Activated CD8-positive, alpha-beta memory T cell treated with anti-CD3 and anti-CD28 coated beads, Interleukin-2, amount 10 ng/mL, durations not matched to agents 7 days and 5 days (primary cell): ENCODE data around the gene IL19. TPM values are rescaled to one million over a fixed set of nuclear protein-coding genes. Genes with fewer than 3 reads are reported as not detected.

Source experiments
- ATAC-seq: fragments of 150-1000 bp; cut with Tn5 transposase; one replicate; pipeline ENCODE4 v1.10.0; 2021; ENCODE audit warnings: moderate library complexity
- CTCF ChIA-PET: fragments of 350-600 bp; sonication (Branson Sonifier 250); formaldehyde crosslinking; loops from one replicate; lab custom pipeline; 2021; ENCODE audit warnings: antibody characterized with exemption; lab: Charles Lee
- DNase-seq: peaks from one replicate; pipeline ENCODE4 v3.0.0-alpha.2; 2020
- H3K27ac Mint-ChIP-seq: one replicate; pipeline ENCODE4 v1.8.0; 2021; ENCODE audit warnings: mild to moderate bottlenecking, mixed read lengths
- H3K27me3 Mint-ChIP-seq: one replicate; pipeline ENCODE4 v1.8.0; 2021; ENCODE audit warnings: mixed read lengths
- H3K36me3 Mint-ChIP-seq: one replicate; pipeline ENCODE4 v1.8.0; 2021; ENCODE audit warnings: mild to moderate bottlenecking, mixed read lengths
- H3K4me1 Mint-ChIP-seq: one replicate; pipeline ENCODE4 v1.8.0; 2021; ENCODE audit warnings: mixed read lengths
- H3K4me3 Mint-ChIP-seq: one replicate; pipeline ENCODE4 v1.8.0; 2021; ENCODE audit warnings: mild to moderate bottlenecking, moderate library complexity, mixed read lengths
- H3K9me3 Mint-ChIP-seq: one replicate; pipeline ENCODE4 v1.8.0; 2022; ENCODE audit warnings: low read depth, mixed read lengths
- total RNA-seq, 2 experiments: library from RNA; stranded (reverse); gene quantifications; one replicate each; pipeline ENCODE4 v1.2.3, GENCODE V29; 2021

Gene IL19
- total RNA-seq, 2 experiments from 2014 or later: not detected

DNA sequence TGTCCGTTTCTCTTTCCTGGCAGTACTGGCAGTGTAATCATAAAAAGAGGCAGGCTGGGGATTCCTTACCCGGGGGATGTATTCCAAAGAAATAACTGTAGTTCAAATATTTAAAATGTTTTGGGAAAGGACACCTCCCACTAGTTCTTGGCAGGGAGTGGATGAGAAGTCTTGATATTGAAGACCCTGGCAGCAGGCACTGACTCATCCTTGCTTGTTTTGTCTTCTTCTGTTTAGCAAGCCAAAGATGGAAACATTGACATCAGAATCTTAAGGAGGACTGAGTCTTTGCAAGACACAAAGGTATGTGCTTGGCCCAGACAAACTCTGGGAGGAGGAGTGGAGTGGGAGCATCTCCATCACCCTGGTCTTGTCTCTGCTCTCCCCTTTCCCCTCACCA lies 95.5 kb downstream of the IL19 start:
- ATAC-seq (no peak), DNase-seq (no peak)
- CTCF ChIA-PET: interaction anchor here (1.3 to 2.6 kb wide), 4 partner anchors 31 to 116 kb away, joined by 4 to 19 read pairs (median 8); no protein-coding TSS in a partner anchor
- no peaks in the 10 kb centered on the region for H3K9me3 Mint-ChIP-seq
- H3K4me3 Mint-ChIP-seq: no peak overlapping the region
- H3K36me3 Mint-ChIP-seq: no peaks in the 10 kb centered on the region
- H3K27ac Mint-ChIP-seq: no peak overlapping the region
- H3K4me1 Mint-ChIP-seq: peaks cover 4% of the 10 kb centered on the region
- H3K27me3 Mint-ChIP-seq: peaks cover 64% of the 10 kb centered on the region

DNA sequence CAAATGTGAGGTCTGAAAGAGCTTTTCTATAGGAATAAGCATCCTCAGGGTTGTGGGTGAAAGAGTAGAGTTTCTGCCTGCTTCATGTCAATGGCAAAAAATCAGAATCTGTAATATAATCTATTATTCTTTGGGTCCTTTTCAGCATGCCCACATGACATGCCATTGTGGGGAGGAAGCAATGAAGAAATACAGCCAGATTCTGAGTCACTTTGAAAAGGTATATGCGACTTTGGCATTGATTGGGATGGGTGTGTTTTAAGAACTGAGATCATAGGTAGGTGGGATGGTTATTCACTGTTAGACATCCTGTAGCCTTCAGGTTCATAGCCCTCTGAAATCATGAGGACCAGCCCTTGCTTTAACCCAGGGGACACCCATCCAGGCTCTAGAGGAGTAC lies 96.7 kb downstream of the IL19 start:
- Mint-ChIP-seq H3K4me1 (peaks cover 4% of the 10 kb centered on the region), H3K4me3 (no peak overlapping the region), H3K36me3 (peaks cover 1% of the 10 kb centered on the region), H3K27ac (no peak overlapping the region), H3K9me3 (peaks cover 5% of the 10 kb centered on the region), H3K27me3 (peaks cover 55% of the 10 kb centered on the region)
- CTCF ChIA-PET: interaction anchor here (0.9 to 1.4 kb wide), 3 partner anchors 19 to 45 kb away, joined by 3 to 4 read pairs (median 4); no protein-coding TSS in a partner anchor
- DNase-seq (no peak), ATAC-seq (no peak)

GRCh38 chr1:206867716-206868115 lies 97.1 kb downstream of the IL19 start:
- DNase-seq: no peak
- peaks cover 52% of the 10 kb centered on the region for H3K27me3 Mint-ChIP-seq
- no peak overlapping the region for H3K27ac Mint-ChIP-seq
- peaks cover 6% of the 10 kb centered on the region for H3K9me3 Mint-ChIP-seq
- ATAC-seq: no peak
- H3K4me1 Mint-ChIP-seq: peaks cover 4% of the 10 kb centered on the region
- no peak overlapping the region for H3K4me3 Mint-ChIP-seq
- CTCF ChIA-PET: interaction anchor here (1.0 to 1.4 kb wide), 3 partner anchors 19 to 142 kb away, joined by 3 to 4 read pairs (median 3); no protein-coding TSS in a partner anchor
- H3K36me3 Mint-ChIP-seq: peaks cover 2% of the 10 kb centered on the region

DNA sequence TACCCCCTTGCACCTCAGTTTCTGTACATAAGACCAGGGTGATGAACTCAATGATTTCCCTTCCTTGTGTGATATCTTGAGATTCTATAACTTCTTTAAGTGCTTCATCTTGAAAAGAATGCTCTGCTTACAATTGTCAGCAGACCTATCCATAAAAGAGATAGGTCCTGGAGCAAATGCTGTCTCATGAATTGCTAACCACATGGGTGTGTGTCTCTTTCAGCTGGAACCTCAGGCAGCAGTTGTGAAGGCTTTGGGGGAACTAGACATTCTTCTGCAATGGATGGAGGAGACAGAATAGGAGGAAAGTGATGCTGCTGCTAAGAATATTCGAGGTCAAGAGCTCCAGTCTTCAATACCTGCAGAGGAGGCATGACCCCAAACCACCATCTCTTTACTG lies 97.7 kb downstream of the IL19 start:
- ATAC-seq (no peak), DNase-seq (no peak)
- CTCF ChIA-PET: interaction anchor here (1.0 kb wide), 1 partner anchor 142 kb away, joined by 3 read pairs; no protein-coding TSS in a partner anchor
- H3K4me3 Mint-ChIP-seq: no peak overlapping the region
- H3K36me3 Mint-ChIP-seq: peaks cover 4% of the 10 kb centered on the region
- peaks cover 4% of the 10 kb centered on the region for H3K4me1 Mint-ChIP-seq
- peaks cover 8% of the 10 kb centered on the region for H3K9me3 Mint-ChIP-seq
- H3K27ac Mint-ChIP-seq: no peak overlapping the region
- H3K27me3 Mint-ChIP-seq: peaks cover 46% of the 10 kb centered on the region

DNA sequence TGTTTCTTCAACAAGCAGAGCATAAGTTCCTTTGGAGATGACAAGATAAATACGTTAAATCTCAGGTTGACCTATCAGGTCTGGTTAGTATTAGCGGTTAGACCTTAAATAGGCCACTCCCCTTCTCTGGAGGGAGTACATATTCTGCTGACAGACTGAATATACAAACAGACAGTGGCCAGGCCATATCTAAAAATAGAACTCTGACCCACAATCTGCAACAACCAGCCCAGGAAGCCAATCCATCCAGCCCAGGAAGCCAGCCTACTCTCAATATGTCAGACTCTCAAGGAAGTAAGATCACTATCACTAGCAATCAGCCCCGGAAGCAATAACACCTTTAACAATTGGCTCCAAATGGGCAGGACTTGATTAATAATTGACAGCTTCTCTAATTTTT lies 101.6 kb downstream of the IL19 start:
- Mint-ChIP-seq H3K9me3 (peaks cover 23% of the 10 kb centered on the region), H3K36me3 (peaks cover 17% of the 10 kb centered on the region), H3K4me3 (no peak overlapping the region), H3K27me3 (peaks cover 31% of the 10 kb centered on the region), H3K4me1 (no peaks in the 10 kb centered on the region), H3K27ac (no peak overlapping the region)
- ATAC-seq: no peak
- no peak for DNase-seq
- CTCF ChIA-PET: interaction anchor here (1.3 to 1.5 kb wide), 2 partner anchors 137 to 146 kb away, joined by 3 read pairs; no protein-coding TSS in a partner anchor

GRCh38 chr1:206873603-206874188 lies 103.1 kb downstream of the IL19 start:
- Mint-ChIP-seq H3K4me1 (no peaks in the 10 kb centered on the region), H3K36me3 (peaks cover 24% of the 10 kb centered on the region), H3K9me3 (peaks cover 34% of the 10 kb centered on the region), H3K27ac (no peak overlapping the region), H3K4me3 (no peak overlapping the region), H3K27me3 (peaks cover 18% of the 10 kb centered on the region)
- DNase-seq (no peak), ATAC-seq (no peak)
- CTCF ChIA-PET: interaction anchor here (1.2 to 1.6 kb wide), 4 partner anchors 32 to 147 kb away, joined by 3 to 4 read pairs (median 4); no protein-coding TSS in a partner anchor

DNA sequence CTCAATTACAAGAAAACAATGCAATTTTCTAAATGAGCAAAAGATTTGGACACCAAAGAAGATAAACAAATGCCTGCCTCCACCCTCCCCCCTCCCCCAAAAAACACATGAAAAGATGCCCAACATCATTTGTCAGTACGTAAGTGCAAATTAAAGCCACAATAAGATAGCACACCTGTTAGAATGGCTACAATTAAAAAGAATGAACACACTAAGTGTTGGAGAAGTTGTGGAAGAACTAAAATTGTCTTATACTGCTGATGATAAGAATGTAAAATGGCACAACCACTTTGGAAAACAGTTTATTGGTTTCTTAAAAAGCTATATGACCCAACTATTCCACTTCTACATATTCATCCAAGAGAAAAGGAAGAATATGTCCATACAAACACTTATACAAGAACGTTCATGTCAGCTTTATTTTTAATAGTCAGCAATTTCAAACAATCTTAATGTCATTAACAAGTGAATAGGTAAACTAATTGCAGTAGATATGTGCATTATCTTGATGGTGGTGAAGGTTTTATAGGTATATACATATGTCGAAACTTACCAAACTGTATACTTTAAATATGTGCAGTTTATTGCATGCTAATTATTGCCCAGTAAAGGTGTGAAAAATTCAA lies 105.3 kb downstream of the IL19 start:
- H3K27ac Mint-ChIP-seq: no peak overlapping the region
- no peak for DNase-seq
- peaks cover 4% of the 10 kb centered on the region for H3K4me1 Mint-ChIP-seq
- H3K9me3 Mint-ChIP-seq: peaks cover 41% of the 10 kb centered on the region
- peaks cover 9% of the 10 kb centered on the region for H3K27me3 Mint-ChIP-seq
- H3K36me3 Mint-ChIP-seq: peaks cover 28% of the 10 kb centered on the region
- ATAC-seq: no peak
- no peak overlapping the region for H3K4me3 Mint-ChIP-seq
- CTCF ChIA-PET: no interaction called here

DNA sequence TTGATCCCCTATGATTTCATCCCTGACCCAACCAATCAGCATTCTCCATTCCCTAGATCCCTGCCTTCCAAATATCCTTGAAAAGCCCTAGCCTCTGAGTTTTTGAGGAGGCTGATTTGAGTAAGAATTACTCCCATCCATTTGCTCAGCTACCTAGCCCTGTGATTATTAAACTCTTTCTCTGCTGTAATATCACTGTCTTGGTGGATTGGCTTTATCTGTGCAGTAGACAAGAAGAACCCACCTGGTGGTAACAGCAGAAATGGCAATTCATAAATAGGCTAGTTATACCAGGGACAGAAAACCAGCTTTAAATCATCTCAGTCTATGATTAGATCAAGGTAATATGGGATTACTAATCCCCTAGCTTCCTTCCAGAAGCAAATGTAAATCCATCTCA lies 107.9 kb downstream of the IL19 start:
- CTCF ChIA-PET: no interaction called here
- no peak overlapping the region for H3K27ac Mint-ChIP-seq
- peaks cover 7% of the 10 kb centered on the region for H3K27me3 Mint-ChIP-seq
- peaks cover 23% of the 10 kb centered on the region for H3K36me3 Mint-ChIP-seq
- peaks cover 32% of the 10 kb centered on the region for H3K9me3 Mint-ChIP-seq
- peaks cover 4% of the 10 kb centered on the region for H3K4me1 Mint-ChIP-seq
- no peak for DNase-seq
- H3K4me3 Mint-ChIP-seq: no peak overlapping the region
- ATAC-seq: no peak

- CTCF ChIA-PET: interaction anchor here (0.8 to 1.4 kb wide), 2 partner anchors 32 to 146 kb away, joined by 3 to 8 read pairs; no protein-coding TSS in a partner anchor
- H3K4me3 Mint-ChIP-seq: no peak overlapping the region
- ATAC-seq (no peak), DNase-seq (no peak)
- peaks cover 4% of the 10 kb centered on the region for H3K4me1 Mint-ChIP-seq
- peaks cover 11% of the 10 kb centered on the region for H3K27me3 Mint-ChIP-seq
- H3K36me3 Mint-ChIP-seq: peaks cover 18% of the 10 kb centered on the region
- H3K27ac Mint-ChIP-seq: no peak overlapping the region
- peaks cover 30% of the 10 kb centered on the region for H3K9me3 Mint-ChIP-seq
These were observed 109.7 kb downstream of the IL19 start for GRCh38 chr1:206880314-206880713.

GRCh38 chr1:206882555-206882954 lies 112.0 kb downstream of the IL19 start:
- peaks cover 19% of the 10 kb centered on the region for H3K27me3 Mint-ChIP-seq
- H3K4me1 Mint-ChIP-seq: peaks cover 4% of the 10 kb centered on the region
- peaks cover 12% of the 10 kb centered on the region for H3K36me3 Mint-ChIP-seq
- no peak for ATAC-seq
- H3K4me3 Mint-ChIP-seq: no peak overlapping the region
- H3K27ac Mint-ChIP-seq: no peak overlapping the region
- H3K9me3 Mint-ChIP-seq: peaks cover 15% of the 10 kb centered on the region
- CTCF ChIA-PET: interaction anchor here (1.1 kb wide), 1 partner anchor 26 kb away, joined by 4 read pairs; no protein-coding TSS in a partner anchor
- DNase-seq: no peak

DNA sequence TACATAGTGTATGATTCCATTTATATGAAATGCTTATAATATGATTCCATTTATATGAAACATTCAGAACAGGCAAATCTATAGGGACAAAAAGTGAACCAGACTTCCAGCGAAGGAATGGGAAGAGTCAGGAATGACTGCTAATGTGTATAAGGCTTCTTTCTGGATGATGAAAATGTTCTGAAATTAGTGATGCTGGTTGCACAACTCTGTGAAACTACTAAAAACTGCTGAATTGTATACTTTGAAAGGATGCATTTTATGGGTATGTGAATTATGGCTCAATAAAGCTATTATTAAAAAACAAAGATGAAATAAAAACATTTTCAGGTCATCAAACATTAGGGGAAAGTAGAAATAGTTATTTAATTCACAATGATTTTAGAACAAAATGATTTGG lies 112.6 kb downstream of the IL19 start:
- ATAC-seq (no peak), DNase-seq (no peak)
- Mint-ChIP-seq H3K27ac (no peak overlapping the region), H3K36me3 (peaks cover 10% of the 10 kb centered on the region), H3K4me3 (no peak overlapping the region), H3K4me1 (peaks cover 4% of the 10 kb centered on the region), H3K27me3 (peaks cover 21% of the 10 kb centered on the region), H3K9me3 (peaks cover 12% of the 10 kb centered on the region)
- CTCF ChIA-PET: interaction anchor here (0.9 to 1.1 kb wide), 3 partner anchors 27 to 50 kb away, joined by 3 to 4 read pairs (median 3); no protein-coding TSS in a partner anchor

DNA sequence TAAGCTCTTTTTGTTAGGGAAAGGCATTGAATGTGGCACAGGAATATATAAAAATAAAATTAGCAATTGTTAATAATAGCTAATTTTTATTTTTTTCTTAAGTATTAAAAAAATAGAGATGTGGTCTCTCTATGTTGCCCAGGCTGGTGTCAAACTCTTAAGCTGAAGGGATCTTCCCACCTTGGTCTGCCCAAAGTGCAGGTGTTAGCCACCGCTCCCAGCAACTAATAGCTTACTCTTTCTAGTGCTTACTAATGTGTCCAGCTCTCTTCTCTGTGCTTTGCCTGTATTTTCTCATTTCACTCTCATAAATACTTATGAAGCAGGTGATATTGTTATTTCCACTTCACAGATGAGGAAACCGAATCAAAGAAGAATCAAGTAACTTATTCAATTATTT lies 113.3 kb downstream of the IL19 start:
- DNase-seq: no peak
- CTCF ChIA-PET: interaction anchor here (0.9 to 1.9 kb wide), 6 partner anchors 22 to 220 kb away, joined by 3 to 8 read pairs (median 4); no protein-coding TSS in a partner anchor
- peaks cover 4% of the 10 kb centered on the region for H3K4me1 Mint-ChIP-seq
- no peak for ATAC-seq
- H3K9me3 Mint-ChIP-seq: peaks cover 6% of the 10 kb centered on the region
- H3K36me3 Mint-ChIP-seq: peaks cover 5% of the 10 kb centered on the region
- no peak overlapping the region for H3K27ac Mint-ChIP-seq
- H3K4me3 Mint-ChIP-seq: no peak overlapping the region
- H3K27me3 Mint-ChIP-seq: peaks cover 21% of the 10 kb centered on the region

DNA sequence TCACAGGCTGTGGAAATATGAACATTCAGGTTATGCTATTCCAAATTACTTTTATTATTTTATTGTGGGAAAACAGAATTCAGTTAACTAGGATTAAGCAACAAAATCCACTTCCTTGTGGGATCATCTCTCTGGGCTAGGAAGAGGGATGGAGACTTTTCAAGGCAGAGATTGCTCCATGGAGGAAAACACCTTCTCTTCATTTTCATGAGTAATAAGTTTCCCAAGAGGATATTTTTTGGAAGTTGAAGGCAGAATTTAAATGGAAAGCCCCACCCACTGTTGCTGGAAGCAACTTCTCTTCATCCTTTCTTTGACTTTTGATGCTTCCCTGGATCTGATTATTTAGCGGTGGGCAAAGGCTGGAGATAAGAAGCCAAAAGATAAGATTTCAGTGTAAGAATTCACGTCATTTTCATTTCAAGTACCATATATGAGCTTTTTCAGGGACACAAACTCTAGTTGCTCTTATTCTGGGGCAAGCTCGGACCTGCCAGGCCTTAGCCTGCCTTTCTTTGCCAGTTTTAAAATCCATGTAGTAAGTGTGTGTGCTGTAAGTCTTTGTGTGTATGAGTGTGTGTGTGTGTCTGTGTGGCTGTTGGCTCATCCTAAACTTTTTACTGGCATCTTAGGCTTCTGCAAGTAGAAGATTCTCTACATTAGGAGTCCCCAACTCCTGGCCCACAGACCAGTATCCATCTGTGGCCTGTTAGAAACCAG lies 114.9 kb downstream of the IL19 start:
- DNase-seq (no peak), ATAC-seq (no peak)
- H3K9me3 Mint-ChIP-seq: no peaks in the 10 kb centered on the region
- H3K27ac Mint-ChIP-seq: no peak overlapping the region
- no peak overlapping the region for H3K4me3 Mint-ChIP-seq
- H3K27me3 Mint-ChIP-seq: peaks cover 21% of the 10 kb centered on the region
- CTCF ChIA-PET: interaction anchor here (1.4 to 2.3 kb wide), 3 partner anchors 18 to 26 kb away, joined by 3 to 8 read pairs (median 5); no protein-coding TSS in a partner anchor
- H3K36me3 Mint-ChIP-seq: no peaks in the 10 kb centered on the region
- peaks cover 8% of the 10 kb centered on the region for H3K4me1 Mint-ChIP-seq
